SK-N-MC (cell line): ENCODE results near the gene PITX2.

Experiments used
- EZH2 ChIP-seq: fragments of 200-600 bp; sonication (generic); IDR thresholded peaks from one replicate; pipeline ENCODE4 v1.6.1; 2017; ENCODE audit warnings: antibody characterized with exemption
- FOXP2 ChIP-seq: optimal IDR thresholded peaks from 2 replicates; pipeline ENCODE3; 2011; ENCODE audit warnings: mild to moderate bottlenecking, moderate library complexity; ENCODE audit not compliant: insufficient read depth; ENCODE audit errors: extremely low read length, control extremely low read depth

DNA sequence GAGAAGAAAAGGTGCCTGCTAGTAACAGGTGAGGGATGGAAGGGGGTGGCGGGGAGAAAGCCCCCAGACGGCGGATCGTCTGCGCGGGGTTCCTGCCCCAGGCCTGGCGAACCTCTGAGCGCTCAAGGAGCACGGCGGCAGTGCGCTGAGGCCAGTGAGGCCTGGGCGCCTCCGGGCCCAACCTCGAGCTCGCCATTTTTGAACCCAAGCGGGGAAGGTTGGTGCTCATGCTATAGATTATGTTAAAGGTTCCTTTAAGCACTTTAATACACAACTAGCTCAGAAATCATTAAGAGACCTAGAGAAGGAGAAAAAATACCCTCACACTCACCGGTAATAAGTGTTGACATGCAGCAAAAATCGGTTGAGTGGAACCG is 7.9 kb downstream of the PITX2 start:
- TF ChIP-seq FOXP2 (no peak), EZH2 (no peak)
